Nephron (organoid): ENCODE measurements around the gene PIP5KL1.

Source experiments
- H3K27ac Mint-ChIP-seq, 3 experiments: 2 replicates each; pipeline ENCODE4 v1.8.0; 2020; ENCODE audit warnings: mixed read lengths in 3 of 3, mild to moderate bottlenecking in 2 of 3, moderate library complexity in 1 of 3
- H3K27me3 Mint-ChIP-seq: 2 replicates; pipeline ENCODE4 v1.8.0; 2021; ENCODE audit warnings: low read depth, mild to moderate bottlenecking, moderate library complexity, mixed read lengths
- H3K36me3 Mint-ChIP-seq: 2 replicates; pipeline ENCODE4 v1.8.0; 2020; ENCODE audit warnings: low read depth, mixed read lengths
- H3K4me1 Mint-ChIP-seq: 2 replicates; pipeline ENCODE4 v1.8.0; 2020; ENCODE audit warnings: mixed read lengths
- H3K4me3 Mint-ChIP-seq, 3 experiments: 2 replicates each; pipeline ENCODE4 v1.8.0; 2020; ENCODE audit warnings: mild to moderate bottlenecking in 3 of 3, mixed read lengths in 3 of 3, moderate library complexity in 2 of 3
- H3K9me3 Mint-ChIP-seq: 2 replicates; pipeline ENCODE4 v1.8.0; 2020; ENCODE audit warnings: mixed read lengths
- CTCF ChIP-seq, 3 experiments: fragments of 200-600 bp; sonication (generic); IDR thresholded peaks; one replicate each; pipeline ENCODE4 v1.5.0; 2021; ENCODE audit warnings: antibody characterized with exemption in 3 of 3; ENCODE audit not compliant: unreplicated experiment in 3 of 3

The PIP5KL1 gene

GRCh38 chr9:127908660-127908926 is 22.0 kb downstream of the PIP5KL1 start:
- H3K27ac Mint-ChIP-seq, result no peak overlapping the region
- H3K9me3 Mint-ChIP-seq, result no peaks in the 10 kb centered on the region
- H3K4me1 Mint-ChIP-seq, result peaks cover 30% of the 10 kb centered on the region
- peaks cover 11% of the 10 kb centered on the region for H3K36me3 Mint-ChIP-seq
- no peak overlapping the region for H3K4me3 Mint-ChIP-seq
- no peak for TF ChIP-seq CTCF (IDR thresholded peaks at IDR 0.05; ENCODE audit: unreplicated experiment in 3 of 3)
- peaks cover 7% of the 10 kb centered on the region for H3K27me3 Mint-ChIP-seq

- peaks cover 7% of the 10 kb centered on the region for H3K27me3 Mint-ChIP-seq
- no peak overlapping the region for H3K4me3 Mint-ChIP-seq
- TF ChIP-seq CTCF (IDR thresholded peaks at IDR 0.05; ENCODE audit: unreplicated experiment in 3 of 3), result no peak
- H3K9me3 Mint-ChIP-seq, result no peaks in the 10 kb centered on the region
- H3K36me3 Mint-ChIP-seq, result peaks cover 11% of the 10 kb centered on the region
- no peak overlapping the region for H3K27ac Mint-ChIP-seq
- H3K4me1 Mint-ChIP-seq, result peaks cover 35% of the 10 kb centered on the region
Measured at GRCh38 chr9:127907867-127908659, 22.5 kb downstream of the PIP5KL1 start.

GRCh38 chr9:127905788-127906191 is 24.8 kb downstream of the PIP5KL1 start:
- H3K36me3 Mint-ChIP-seq, result peaks cover 3% of the 10 kb centered on the region
- H3K9me3 Mint-ChIP-seq, result no peaks in the 10 kb centered on the region
- H3K27me3 Mint-ChIP-seq, result no peaks in the 10 kb centered on the region
- peak overlapping the region; percentile 99 to 100 (median 99) for H3K27ac Mint-ChIP-seq
- H3K4me3 Mint-ChIP-seq, result no peak overlapping the region
- no peak for TF ChIP-seq CTCF (IDR thresholded peaks at IDR 0.05; ENCODE audit: unreplicated experiment in 3 of 3)
- peaks cover 37% of the 10 kb centered on the region for H3K4me1 Mint-ChIP-seq

GRCh38 chr9:127905004-127905728 is 25.4 kb downstream of the PIP5KL1 start:
- TF ChIP-seq CTCF (IDR thresholded peaks at IDR 0.05; ENCODE audit: unreplicated experiment in 3 of 3), result no peak
- Mint-ChIP-seq H3K4me3 (peak overlapping the region in 1 of 3 experiments; percentile 76), H3K4me1 (peaks cover 34% of the 10 kb centered on the region), H3K36me3 (no peaks in the 10 kb centered on the region), H3K27me3 (no peaks in the 10 kb centered on the region), H3K9me3 (no peaks in the 10 kb centered on the region), H3K27ac (peak overlapping the region; percentile 99 to 100 (median 99))

- H3K27ac Mint-ChIP-seq, result peak overlapping the region; percentile 99 to 100 (median 99)
- H3K27me3 Mint-ChIP-seq, result no peaks in the 10 kb centered on the region
- no peaks in the 10 kb centered on the region for H3K9me3 Mint-ChIP-seq
- TF ChIP-seq CTCF (IDR thresholded peaks at IDR 0.05; ENCODE audit: unreplicated experiment in 3 of 3), result no peak
- H3K36me3 Mint-ChIP-seq, result no peaks in the 10 kb centered on the region
- peak overlapping the region; percentile 60 to 76 (median 68) for H3K4me3 Mint-ChIP-seq
- H3K4me1 Mint-ChIP-seq, result peaks cover 34% of the 10 kb centered on the region
Measured at GRCh38 chr9:127904561-127905003, 26.0 kb downstream of the PIP5KL1 start.
